Choroid plexus epithelial cell (primary cell): ENCODE data around the gene WDR13.
A peak's percentile ranks its signal among the peaks of the same experiment; 100 is the strongest.

Experiments
- DNase-seq: peaks from one replicate; pipeline ENCODE4 v3.0.0-alpha.2; 2010; ENCODE audit warnings: low read depth
- H3K4me3 ChIP-seq: 2 replicates; pipeline ENCODE4 v1.5.1; 2011; ENCODE audit warnings: low read depth, mild to moderate bottlenecking, control low read depth, low read length, moderate library complexity
- TF ChIP-seq, protein P1 (sequence below): conservative IDR thresholded peaks from 2 replicates; pipeline ENCODE4 v1.5.1; 2011; ENCODE audit warnings: low read depth, mild to moderate bottlenecking, control low read depth, inconsistent platforms, low read length, moderate library complexity

WDR13 gene

GRCh38 chrX:48606091-48606490 lies 8.8 kb downstream of the WDR13 start:
- TF ChIP-seq, protein P1, sequence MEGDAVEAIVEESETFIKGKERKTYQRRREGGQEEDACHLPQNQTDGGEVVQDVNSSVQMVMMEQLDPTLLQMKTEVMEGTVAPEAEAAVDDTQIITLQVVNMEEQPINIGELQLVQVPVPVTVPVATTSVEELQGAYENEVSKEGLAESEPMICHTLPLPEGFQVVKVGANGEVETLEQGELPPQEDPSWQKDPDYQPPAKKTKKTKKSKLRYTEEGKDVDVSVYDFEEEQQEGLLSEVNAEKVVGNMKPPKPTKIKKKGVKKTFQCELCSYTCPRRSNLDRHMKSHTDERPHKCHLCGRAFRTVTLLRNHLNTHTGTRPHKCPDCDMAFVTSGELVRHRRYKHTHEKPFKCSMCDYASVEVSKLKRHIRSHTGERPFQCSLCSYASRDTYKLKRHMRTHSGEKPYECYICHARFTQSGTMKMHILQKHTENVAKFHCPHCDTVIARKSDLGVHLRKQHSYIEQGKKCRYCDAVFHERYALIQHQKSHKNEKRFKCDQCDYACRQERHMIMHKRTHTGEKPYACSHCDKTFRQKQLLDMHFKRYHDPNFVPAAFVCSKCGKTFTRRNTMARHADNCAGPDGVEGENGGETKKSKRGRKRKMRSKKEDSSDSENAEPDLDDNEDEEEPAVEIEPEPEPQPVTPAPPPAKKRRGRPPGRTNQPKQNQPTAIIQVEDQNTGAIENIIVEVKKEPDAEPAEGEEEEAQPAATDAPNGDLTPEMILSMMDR: peak; percentile 29

DNA sequence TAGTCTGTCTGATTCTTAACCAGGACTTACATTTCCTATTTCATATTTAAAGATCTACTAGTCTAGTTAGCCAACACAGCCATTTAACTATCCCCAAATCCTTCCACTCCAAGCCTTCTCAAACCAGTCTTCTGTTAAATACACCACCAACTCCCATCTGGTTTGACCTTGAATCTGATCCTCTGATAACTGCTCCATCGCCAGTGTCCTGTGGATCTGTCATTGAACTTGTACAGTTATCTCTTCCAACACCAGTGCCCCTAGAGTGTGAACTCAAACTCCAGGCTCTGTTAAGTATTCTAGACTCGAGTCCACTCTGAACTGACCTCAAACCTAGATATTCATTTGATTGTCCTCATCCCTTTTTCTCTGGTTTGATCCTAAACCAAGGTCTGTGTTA lies 14.4 kb downstream of the WDR13 start:
- no peak for DNase-seq
- TF ChIP-seq, protein P1: no peak
- H3K4me3 ChIP-seq: no peak overlapping the region

More at GRCh38 chrX:48606091-48606490, 8.8 kb downstream of the WDR13 start:
- H3K4me3 ChIP-seq: no peak overlapping the region
- no peak for DNase-seq

- TF ChIP-seq, protein P1: no peak
- peak; percentile 33 for DNase-seq
- H3K4me3 ChIP-seq: no peak overlapping the region
Observed at GRCh38 chrX:48613502-48614160, 16.3 kb downstream of the WDR13 start.

DNA sequence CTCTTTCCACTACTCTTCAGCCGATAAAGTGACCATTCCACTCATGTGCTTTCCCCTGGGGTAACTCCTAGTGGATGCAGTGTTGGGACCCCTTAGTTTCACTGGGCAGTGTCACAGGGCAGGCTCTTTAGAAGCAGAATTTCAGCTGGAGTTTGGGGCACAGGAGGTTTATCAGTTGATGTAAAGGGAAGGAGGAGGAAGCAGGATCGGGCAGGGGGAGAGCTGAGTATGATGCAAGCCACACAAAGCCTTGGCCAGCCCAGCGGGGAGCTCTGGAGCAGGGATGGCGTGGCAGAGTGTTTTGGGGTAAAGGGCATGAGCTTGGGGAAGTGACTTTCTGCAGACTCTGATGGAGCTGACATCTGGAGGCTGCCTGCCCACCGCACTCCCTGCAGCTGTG lies 19.3 kb downstream of the WDR13 start:
- peak; percentile 42 for DNase-seq
- no peak overlapping the region for H3K4me3 ChIP-seq
- TF ChIP-seq, protein P1: no peak

DNA sequence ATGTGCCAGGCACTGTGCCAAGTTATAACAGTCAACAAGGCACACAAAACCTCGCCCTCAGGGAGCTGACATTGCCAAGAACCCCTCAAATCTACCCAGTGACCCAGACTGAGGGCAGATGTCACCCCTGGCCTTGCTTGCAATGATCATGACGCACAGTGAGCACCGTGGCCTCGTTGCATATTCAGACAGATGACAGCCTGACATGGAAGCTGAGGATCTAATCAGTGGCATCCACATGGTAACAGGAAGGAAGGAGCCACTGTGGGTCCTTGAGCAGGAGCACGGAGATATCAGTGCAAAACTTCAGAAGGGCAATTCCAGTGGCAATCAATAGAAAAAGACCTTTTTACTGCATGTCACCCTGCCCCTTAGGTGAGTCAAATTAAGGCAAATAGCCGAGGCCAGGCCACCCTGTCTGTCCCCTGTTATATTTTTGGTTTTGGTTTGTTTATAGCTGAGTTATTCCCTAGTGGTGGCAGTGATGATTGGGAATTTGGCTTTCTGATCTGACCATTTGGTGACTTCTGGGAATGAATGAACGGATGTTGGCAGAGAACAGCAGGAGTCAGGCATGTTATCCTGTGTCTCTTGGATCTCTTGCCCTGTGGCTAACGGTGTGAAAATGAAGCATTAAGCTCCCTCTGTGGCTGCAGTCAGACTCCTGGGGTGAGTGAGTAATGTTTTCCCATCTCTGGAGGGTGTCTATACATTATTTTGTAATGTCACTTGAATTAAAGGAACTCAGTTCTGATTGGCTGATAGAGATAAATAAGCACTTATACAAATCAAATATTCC lies 20.4 kb downstream of the WDR13 start:
- TF ChIP-seq, protein P1: no peak
- DNase-seq: peak; percentile 73
- no peak overlapping the region for H3K4me3 ChIP-seq

DNA sequence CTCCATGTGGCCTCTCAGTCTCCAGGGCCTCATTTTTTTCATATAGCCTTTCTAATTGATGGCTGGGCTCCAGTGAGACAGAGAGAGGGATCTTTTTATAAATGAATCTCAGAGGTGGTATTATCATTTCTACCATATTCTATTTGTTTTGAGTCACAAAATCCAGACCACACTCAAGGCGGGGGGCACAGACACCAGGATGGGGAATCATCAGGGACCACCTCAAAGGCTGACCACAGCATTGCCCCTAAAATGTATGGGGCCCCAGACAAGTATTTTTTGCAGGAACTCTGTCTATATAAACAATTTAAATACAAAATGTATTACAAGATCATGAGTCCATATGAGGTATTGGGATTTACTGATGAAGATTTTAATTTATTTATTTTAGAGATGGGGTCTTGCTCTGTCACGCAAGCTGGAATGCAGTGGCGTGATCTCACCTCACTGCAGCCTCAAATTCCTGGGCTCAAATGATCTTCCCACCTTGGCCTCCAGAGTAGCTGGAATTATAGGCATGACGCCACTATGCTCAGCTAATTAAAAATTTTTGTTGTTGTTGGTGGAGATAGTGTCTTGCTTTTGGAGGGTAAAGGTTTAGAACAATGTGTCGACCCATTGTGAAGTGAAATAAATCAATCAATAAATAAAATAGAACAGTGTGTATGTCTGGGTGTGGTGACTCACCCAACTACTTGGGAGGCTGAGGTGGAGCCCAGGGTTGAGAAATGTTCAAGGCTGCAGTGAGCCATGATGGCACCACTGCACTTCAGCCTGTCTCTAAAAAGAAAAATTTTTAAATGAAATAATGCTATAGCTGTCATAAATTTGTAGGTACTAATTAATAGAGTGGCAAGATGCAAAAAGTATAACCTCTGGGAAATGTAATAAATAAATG lies 29.4 kb downstream of the WDR13 start:
- TF ChIP-seq, protein P1: no peak
- DNase-seq: peak; percentile 33
- H3K4me3 ChIP-seq: no peak overlapping the region
